H4 (cell line): ENCODE measurements around the gene GRK5. TPM values are rescaled to one million over a fixed set of nuclear protein-coding genes. Genes with fewer than 3 reads are reported as not detected.
A peak's percentile ranks its signal among the peaks of the same experiment; 100 is the strongest.

Experiments used
- DNase-seq: peaks from one replicate; pipeline ENCODE4 v3.0.0-alpha.2; 2015; ENCODE audit warnings: low spot score
- total RNA-seq: library from RNA; depleted of rRNA; stranded (reverse); fragments of >200 nt; shearing (Covaris generic); gene quantifications from 2 replicates; pipeline ENCODE4 v1.2.3, GENCODE V29; 2014

The GRK5 gene
- total RNA-seq, 1 experiment from 2014 or later = 9.9 TPM

DNA sequence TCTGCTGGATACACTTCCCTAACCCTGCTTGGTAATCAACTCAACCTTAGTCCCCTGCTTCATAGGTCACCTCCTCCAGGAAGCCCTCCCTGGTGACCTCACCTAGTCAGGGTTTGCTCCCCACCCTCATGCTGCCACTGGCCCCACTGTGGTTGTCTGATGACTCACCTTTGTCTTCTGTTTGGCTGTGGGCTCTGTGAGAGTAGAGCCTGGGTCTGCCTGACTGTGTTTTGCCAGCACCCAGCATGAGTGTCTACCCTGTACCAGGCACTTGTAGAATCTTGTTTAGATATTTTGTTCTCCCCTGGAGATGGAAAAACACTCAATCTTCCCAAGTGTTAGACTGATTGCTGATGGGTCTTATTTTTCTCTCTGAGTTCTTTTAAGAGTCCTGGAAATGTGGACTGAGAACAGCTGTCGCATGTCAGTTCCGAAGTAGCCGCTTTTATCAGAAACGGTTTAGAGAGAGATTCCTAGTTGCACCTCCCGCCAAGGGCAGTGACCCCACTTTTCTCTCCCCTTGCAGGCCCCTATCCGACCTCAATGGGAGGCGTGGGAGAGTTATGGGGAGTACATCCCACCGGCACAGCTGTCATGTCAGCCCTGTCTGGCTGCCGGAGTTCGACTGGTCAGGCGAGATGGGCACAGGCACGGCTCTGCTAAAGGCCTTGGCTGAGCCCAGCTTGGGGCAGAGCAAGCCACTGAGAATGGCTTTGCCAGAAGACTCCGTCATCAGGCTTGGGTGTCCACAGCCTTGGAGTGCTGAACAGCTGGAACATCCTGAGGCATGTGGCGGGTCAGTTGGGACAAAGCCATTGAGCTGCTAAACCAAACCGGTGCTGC, 134.3 kb downstream of the GRK5 start:
- peak; percentile 41 for DNase-seq

DNA sequence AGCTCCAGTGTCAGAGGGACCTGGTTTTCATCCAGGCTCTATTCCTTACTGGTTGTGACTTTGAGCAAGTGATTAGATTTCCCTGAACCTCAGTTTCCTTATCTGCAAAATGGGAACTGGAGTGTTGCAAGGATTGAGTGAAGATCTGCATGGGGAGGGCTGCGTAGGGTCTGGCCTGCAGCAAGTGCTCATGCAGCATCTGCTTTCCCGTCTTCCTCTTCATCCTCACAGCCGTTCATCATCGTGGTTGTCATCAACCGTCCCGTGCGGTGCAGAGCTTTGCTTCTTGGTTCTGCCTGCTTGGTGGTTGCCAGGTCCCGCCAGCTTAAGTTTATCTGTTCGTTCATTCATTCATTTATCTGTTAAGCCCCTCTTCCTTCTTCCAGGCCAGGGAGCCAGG, 135.0 kb downstream of the GRK5 start:
- no peak for DNase-seq

DNA sequence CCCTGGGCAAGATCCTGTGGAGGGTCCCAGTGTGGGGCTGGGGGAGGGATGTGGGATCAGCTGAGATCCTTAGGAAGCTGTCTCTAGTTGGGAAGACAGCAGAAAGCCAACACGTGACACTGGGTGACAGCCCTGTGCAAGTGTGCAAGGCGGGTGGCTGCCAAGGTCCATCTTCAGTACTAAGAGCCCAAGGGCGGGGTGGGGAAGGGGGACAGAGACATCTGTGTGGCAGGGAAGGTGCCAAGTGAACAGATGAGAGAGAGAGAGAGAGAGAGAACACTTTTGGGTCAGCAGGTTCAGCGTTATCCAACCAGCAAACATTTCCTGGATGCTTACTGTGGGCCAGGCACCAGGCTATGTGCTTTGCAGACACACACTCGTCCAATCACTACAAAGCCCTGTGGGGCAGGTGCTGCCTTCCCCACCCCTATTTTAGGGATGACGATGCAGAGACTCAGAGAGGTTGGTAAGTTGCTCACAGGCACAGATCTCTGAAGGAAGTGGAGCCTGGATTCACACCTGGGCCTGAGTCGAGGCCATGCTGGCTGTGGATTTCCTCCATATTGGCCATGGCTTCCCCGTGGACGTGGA, 135.7 kb downstream of the GRK5 start:
- DNase-seq = no peak

DNA sequence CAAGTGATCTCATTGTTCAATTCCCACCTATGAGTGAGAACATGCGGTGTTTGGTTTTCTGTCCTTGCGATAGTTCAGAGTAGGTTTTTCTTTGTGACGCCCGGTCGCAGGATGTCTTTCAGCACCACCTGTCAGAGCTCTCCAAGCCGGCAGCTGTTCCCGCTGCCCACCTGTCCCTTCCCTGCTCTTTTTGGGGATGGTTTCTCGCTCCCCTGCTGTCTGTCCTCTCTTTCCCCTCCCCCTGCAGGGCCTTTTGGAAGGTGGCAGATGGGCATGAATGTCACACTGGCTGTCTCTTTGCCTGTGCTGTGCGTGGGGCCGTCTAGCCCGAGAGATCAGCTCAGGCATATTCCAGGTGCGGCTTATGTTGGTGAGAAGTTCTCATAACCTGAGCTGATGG, 137.0 kb downstream of the GRK5 start:
- no peak for DNase-seq

DNA sequence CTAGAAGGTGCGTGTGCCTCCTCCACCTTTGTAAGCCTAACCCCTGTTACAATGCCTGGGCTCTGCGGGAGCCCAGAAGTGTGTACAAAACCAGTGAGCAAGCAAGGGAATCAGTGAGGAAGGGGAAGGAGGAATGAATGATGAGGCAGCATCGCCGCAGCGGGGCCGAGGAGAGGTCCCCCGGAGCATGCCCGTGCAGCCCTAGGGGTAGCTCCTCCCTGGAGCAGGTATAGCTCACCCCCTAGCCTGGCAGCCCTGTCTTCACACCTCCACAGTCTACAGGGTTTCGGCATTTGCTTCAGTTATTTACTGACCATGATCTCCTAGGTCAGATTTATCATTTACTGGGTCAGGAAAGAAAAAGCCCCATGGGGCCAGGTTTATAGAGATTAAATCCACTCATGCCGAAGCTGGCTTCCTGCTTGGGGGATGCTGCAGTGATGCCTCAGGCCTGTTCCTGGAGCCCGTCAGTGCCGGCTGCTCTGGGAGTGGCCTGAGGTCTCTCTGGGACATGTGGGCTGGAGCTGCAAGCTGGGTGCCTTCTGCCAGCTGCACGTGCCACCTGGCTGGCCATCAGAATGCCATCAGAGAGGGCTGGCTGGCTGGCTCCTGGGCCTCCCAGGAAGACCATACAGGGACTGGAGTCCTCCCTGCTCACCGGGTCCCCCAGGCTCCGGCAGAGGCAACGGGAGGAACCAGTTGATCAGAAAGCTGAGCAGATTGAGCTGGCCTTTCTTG, 138.9 kb downstream of the GRK5 start:
- DNase-seq = no peak

DNA sequence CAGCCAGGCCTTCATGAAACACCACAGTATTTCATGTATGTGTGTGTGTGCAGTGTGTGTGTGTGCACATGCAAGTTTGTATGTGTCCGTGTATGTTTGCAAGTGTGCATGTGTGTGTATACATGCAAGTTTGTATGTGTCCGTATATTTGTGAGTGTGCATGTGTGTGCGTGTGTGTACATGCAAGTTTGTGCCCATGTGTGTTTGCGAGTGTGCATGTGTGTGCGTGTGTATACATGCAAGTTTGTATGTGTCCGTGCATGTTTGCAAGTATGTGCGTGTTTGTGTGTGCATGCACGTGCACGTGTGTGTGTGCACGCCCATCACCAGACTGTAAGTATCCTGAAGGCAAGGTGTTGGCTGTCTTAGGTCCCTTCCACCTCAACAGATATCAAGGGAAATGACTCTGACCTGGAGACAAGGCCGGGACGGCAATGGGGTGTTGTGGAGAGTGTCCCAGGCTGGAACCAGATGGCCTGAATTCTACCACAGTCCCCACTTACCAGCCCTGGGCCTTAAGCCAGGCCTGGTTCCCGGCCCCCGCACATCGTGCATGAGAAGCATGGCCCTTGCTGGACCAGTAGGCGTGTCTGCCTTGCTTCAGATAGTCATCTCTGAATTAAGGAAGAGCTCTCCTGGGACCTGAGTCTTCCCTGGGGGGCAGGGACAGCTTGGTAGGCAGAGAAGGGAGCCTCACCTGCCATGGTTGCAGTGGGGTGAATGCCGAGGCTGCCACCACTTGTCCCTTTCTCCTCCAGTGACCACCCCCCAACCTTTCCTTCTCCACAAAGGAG, 140.0 kb downstream of the GRK5 start:
- DNase-seq = no peak

DNA sequence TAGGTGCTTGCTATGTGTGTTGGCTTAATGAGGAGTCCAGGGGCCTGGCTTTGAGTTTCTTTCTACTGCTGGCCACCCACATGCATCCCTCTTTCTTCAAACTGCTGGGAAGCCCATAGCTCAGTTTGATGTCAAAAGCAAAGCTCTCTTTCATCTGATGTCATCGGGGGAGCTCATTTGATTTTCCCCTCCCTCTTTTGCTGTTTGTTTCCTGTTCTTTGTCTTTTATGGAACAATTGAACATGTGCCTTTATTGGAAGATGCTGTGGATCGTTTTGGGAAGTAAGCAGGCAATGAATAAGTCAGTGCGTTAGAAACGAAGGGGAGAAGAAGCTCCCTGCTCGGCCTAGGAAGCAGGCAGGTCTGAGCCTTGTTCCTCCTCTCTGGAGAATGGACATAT, 140.7 kb downstream of the GRK5 start:
- DNase-seq = no peak

DNA sequence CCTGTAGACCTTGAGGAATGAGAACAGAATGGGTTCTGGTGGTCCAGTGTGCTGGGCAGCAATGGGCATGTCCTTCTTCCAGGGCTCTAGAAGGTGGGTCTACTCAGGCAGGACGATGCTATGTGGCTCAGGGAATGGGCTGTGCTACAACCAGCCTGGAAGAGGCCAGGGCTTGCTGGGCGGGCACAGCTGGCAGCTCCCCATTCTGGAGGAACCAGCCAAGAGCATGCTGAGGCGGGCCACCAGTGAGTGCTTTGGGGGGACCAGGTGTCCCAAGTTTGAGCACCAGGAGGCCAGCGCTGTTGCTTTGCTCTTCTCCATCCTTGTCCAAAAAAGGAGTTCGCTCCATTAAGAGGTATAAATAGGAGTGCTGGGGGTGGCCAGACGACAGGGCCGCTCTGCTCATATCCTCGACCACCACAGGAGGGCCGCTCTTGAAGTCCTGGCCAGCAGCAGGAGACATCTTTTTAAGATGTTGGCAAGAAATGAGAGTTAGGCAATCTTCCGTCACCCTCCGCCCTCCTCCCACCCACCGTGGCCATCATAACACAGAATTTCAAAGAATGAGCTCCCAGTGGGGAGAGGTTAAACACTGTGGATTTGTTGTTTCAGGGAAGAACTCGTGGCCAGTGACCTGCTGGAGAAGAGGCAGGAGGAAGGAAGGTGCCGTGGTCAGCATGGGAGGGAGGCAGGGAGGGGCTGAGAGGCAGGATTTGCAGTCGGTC, 141.3 kb downstream of the GRK5 start:
- no peak for DNase-seq

DNA sequence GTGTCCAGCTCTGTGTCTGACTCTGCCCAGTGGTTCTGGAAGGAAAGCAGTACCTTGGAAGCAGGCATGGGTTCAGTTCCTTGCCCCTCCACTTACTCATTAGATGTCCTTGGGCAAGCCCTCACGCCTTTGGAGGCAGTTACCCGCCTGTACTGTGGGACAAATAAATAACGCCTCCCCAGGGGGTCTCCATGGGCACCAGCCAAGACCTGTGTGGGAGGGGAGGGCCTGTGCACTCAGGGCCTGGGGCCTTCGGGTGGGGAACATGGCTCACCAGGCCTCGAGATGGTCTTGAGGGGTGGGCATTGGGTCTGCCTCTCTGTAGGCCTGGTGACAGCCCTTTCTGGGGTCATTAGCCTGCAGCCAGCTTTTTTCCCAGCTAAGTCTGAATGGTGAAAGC, 142.0 kb downstream of the GRK5 start:
- no peak for DNase-seq

DNA sequence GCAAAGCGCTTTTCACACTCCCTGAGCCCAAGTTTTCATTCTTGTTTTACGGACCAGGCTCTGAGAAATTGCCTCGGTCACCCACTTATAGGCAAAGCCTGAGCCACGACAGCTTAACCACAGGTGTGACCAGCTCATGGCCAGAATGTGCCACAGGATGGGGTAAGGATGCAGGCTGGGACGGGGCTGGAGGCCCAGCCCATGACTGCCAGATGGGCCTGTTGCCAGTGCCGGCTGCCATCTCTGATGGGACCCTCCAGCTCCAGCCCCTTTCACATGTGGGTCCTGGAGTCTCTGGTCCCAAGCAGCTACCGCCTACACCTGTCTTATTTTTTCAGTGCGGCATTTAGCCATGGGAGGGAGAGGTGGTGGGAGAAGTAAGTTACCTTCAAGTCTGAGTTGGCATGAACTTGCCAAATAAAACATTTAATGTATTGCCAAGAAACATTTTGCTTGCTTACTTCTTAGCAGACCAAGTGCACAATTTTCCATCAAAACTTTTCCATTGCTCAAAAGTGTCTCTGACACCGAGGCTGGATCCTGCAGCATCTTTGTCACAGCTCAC, 142.6 kb downstream of the GRK5 start:
- no peak for DNase-seq

DNA sequence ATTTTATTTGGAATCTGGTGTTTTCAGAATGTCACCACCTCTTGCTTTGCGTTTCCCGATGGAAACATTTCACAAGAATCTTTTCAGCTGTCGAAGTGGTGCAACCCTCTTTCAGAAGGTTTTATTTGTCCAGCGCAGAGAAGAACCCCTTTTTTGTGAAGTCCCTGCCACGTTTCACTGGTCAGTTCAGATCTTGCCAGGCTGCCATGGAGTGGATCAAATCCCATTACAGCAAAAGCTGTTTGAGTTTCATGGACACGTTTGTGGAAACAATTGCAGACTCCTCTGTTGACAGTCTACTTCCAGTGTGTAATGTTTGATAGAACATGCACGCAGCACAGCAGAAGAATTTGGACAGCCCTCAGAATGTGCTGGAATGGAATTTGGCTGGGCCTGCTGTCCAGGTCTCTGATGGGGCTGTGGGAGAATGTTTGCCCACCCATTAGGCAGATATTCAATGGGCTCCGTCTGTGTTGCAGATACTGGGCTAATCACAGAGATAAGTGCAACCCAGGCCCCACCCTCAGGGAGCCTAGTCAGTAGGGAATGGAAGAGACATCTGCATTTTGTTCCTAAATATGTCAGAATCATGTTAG, 143.2 kb downstream of the GRK5 start:
- DNase-seq = no peak

DNA sequence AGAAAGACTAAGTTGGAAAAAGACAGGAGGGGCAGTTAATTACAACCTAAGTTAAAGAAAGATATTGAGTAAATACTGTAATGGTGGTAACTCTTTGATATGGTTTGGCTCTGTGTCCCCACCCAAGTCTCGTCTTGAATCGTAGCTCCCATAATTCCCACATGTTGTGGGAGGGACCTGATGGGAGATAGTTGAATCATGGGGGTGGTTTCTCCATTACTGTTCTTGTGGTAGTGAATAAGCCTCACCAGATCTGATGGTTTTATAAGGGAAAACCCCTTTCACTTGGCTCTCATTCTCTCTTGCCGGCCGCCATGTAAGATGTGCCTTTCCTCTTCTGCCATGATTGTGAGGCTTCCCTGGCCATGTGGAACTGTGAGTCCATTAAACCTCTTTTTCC, 143.8 kb downstream of the GRK5 start:
- no peak for DNase-seq

DNA sequence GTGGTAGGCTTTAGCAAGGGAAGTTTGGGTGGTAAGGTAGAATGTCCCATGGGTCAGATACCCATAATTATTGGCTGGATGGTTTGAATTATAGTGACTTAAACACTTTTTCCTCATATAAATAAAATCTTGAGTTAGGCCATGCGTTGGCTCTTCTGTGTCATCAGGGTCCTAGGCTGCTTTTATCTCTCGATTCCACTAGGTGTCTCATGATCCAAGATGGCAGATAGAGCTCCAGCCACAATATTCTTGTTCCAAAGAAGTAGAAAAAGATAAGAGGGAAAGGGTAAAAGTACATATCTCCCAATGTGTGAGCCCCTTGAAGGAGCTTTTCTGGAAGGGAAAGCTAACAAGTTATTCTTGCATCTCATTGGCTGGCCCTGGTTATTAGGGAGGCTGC, 144.7 kb downstream of the GRK5 start:
- DNase-seq = no peak

DNA sequence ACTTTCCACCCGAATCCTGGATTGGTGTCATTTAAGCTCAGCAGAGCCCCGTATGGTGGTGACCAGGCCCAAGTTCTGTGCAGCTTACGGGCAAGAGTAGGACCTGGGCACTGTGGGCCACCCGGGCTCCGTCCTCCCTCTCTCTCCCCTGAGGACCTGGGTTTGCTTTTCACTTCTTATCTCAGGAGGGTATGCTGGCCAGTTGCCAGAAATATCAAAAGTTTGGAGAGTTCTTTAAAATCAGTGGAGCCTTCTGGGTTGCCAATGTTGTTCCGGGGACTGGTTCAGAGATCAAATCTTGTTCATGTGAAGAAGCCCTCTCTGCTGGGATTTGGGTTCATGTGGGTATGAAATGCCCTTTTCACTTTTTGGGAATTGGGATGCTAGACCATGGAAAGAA, 145.4 kb downstream of the GRK5 start:
- DNase-seq = no peak

DNA sequence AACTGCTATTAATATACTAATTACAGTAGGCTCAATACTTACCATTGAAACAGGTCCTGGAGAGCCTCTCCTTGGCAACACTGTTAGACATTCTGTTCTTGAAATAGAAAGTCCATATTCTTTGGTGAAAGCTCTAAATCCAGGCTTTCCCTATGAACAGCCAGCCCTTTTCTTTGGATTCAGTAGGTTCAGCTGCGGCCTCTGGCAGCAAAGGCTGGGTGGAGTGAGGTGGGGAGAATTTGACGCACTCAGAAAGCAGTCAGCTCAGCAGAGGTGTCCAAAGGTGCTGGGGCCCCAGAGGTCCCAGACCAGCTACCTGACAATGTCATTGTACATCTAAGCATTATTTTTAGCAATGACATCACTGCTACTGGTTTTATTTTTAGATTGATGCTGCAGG, 146.1 kb downstream of the GRK5 start:
- DNase-seq = no peak

DNA sequence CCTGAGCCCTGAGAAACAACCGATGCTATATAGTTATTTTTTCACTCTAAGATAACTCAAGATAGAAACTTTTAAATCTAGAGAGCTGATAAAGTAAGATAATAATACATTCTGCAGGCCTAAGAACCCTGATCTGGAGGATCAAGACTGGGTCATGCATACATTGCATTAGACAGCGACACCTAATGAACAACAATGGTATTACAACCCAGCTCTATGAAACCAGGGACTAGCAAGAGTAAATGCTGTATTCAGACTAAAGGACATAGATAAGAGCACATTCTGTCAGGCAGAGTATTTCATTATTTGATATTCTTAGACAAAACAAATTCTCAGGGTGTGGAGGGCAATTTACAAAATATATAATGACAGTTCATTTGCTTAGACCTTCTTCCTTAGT, 148.6 kb downstream of the GRK5 start:
- no peak for DNase-seq

DNA sequence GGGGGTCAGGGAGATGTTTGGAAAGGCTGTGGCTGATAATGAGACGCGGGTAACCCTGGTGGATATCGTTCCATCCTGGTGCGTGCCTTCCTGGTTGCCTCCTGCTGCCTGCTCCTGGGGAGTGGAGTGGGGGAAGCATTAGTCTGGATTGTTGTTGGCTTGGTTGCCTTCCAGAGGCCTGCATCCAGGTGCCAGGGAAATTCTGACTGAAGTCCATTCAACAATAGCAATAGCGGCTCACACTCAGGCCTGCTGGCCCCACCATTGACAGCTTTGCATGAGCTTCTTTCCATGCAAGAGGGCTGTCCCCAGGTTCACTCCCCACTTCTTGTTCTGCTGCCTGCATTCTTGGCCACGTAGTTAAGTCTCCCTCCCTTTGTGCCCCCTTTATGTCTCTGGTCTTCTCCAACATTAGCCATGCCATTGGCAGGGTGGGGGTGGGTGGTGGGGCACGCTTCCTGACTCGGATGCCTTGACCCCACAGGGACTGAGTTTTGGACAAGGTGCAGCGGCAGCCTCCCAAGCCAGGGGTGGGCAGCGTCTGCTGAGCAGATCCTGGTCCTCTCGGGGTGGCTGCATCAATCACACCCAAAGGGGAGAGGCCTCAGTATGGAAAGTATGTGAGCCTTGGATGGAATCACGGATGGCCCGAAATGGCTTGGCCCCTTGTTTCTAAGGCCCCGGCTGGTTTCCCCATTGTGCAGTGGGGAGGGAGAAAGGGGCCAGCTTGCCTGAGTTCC, 150.2 kb downstream of the GRK5 start:
- no peak for DNase-seq

DNA sequence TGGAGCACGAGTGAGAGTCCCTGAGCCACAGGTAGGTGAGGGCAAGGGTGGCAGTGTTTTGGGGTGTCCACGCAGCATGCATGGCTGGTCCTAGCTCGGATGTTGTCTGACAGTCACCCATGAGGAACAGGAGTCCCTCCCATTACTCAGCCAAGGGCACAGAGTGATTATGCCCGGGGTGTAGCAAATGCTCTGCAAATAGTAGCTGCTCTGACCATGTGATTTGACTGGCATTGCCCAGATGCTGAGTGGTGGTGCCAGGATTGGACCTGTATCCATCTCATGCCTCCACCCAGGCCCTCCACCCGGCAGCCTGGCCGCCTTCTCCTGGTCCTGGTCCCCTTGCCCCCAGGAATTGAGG, 150.8 kb downstream of the GRK5 start:
- DNase-seq = no peak

DNA sequence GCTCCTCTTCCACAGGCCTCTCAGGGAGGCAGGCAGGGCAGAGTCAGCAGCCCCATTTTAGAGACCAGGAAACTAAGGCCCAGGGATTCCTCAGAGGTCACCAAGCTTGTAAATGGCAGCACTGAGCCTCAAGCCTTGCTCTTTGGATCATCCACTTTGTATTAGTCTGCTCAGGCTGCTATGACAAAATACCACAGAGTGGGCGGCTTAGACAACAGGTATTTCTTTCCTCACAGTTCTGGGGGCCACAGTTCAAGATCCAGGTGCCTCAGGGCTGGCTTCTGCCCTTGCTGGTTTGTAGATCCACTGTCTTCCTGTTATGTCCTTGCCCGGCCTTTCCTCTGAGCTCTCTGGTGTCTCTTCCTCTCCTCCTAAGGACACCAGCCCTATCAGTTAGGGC, 151.2 kb downstream of the GRK5 start:
- no peak for DNase-seq

DNA sequence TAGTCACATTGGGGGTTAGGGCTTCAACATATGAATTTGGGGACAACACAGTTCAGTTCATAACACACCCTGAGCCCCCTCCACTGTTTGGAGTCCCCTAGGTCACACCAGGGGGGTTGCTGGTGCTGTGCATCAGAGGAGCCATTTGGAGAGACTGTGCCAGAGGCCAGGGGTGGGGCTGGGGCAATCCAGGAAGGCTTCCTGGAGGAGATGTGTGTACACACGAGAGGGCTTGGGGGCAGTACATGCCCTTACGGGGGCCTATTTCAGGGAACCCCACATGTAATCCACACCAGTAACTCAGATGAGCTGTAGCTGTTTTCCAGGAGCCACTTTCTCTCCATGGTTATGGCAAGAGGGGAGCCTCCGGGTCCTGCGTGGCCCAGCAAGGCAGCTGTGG, 151.7 kb downstream of the GRK5 start:
- no peak for DNase-seq
